Measurements from ENCODE around the gene APBA1. TPM values are rescaled to one million over a fixed set of nuclear protein-coding genes. Genes with fewer than 3 reads are reported as not detected.

The APBA1 gene
- polyA plus RNA-seq, 1 of the 3 experiments (the other 2 are of a cell fraction): 3.1 TPM

- Histone ChIP-seq H3K4me2 (no peak overlapping the region), H4K20me1 (ENCODE audit: insufficient read depth) (no peaks in the 10 kb centered on the region), H3K4me3 (ENCODE audit: low read depth in 2 of 2, low read length in 1 of 2) (no peak overlapping the region), H3K79me2 (ENCODE audit: insufficient read depth) (no peaks in the 10 kb centered on the region), H3K27me3 (ENCODE audit: insufficient read depth) (no peaks in the 10 kb centered on the region), H3K9me3 (no peaks in the 10 kb centered on the region), H3K4me1 (ENCODE audit: control insufficient read depth in 1 of 2, insufficient read depth in 2 of 2, low read depth in 1 of 2, low read length in 1 of 2) (peaks cover 0 to 5% of the 10 kb centered on the region in 2 experiments; a peak in 2 of 4 replicates), H3F3A (replicated peaks; ENCODE audit: insufficient read depth) (no peaks in the 10 kb centered on the region), H3K9ac (no peak overlapping the region), H2AFZ (ENCODE audit: low read depth) (no peak overlapping the region), H3K36me3 (replicated peaks in 1 of 2; ENCODE audit: control insufficient read depth in 1 of 2, insufficient read depth in 2 of 2, low read length in 1 of 2) (no peaks in the 10 kb centered on the region), H3K27ac (ENCODE audit: low read depth in 2 of 2, low read length in 1 of 2) (no peak overlapping the region), H3K9me2 (no peaks in the 10 kb centered on the region)
- TF ChIP-seq JUND (IDR thresholded peaks at IDR 0.05) (no peak), EZH2phosphoT487 (IDR thresholded peaks at IDR 0.05; ENCODE audit: borderline replicate concordance, low read depth) (no peak), NRF1 (IDR thresholded peaks at IDR 0.05; ENCODE audit: low read depth, low read length) (no peak), ZBTB33 (IDR thresholded peaks at IDR 0.05; ENCODE audit: borderline replicate concordance, low read depth) (no peak), FOSL2 (IDR thresholded peaks at IDR 0.05; ENCODE audit: borderline replicate concordance, low read depth) (no peak), FOXJ3 (CRISPR knock-in tag; IDR thresholded peaks at IDR 0.05) (no peak), ELF1 (IDR thresholded peaks at IDR 0.05) (no peak), RAD21 (IDR thresholded peaks at IDR 0.05; ENCODE audit: low read length) (no peak), MXI1 (IDR thresholded peaks at IDR 0.05; ENCODE audit: low read depth, low read length) (no peak), TCF12 (IDR thresholded peaks at IDR 0.05) (no peak), USF1 (IDR thresholded peaks at IDR 0.05; ENCODE audit: borderline replicate concordance, low read depth) (no peak), SMC3 (IDR thresholded peaks at IDR 0.05; ENCODE audit: low read depth, low read length) (no peak), PBX3 (IDR thresholded peaks at IDR 0.05) (no peak), MAX (IDR thresholded peaks at IDR 0.05; ENCODE audit: low read depth) (no peak), MEF2A (IDR thresholded peaks at IDR 0.05; ENCODE audit: borderline replicate concordance, low read depth) (no peak), GATA2 (CRISPR knock-in tag; IDR thresholded peaks at IDR 0.05) (no peak)
- CTCF ChIA-PET: no interaction called here
- DNase-seq: no peak
- 83% methylated on average over 8 of the region's 9 CpGs for WGBS (ENCODE audit: low lambda C conversion rate)
- POLR2A ChIA-PET: no interaction called here
Measured at GRCh38 chr9:69470186-69470977, 201.8 kb downstream of the APBA1 start.
